ENCODE measurements around the gene F11.

GRCh38 chr4:186240848-186241491 lies 25.0 kb upstream of the F11 start:
- TF ChIP-seq CTCF (IDR thresholded peaks at IDR 0.05) (no peak), POLR2A (IDR thresholded peaks at IDR 0.05) (no peak)
